HG03342 (cell line): ENCODE data around the gene TBX20.
"Not testable (repeated sequence)": the region's sequence is repeated elsewhere in the genome, so short reads cannot be mapped to it uniquely, and the experiment has no call there.

Source experiments
- ATAC-seq: cut with Tn5 transposase; IDR thresholded peaks from one replicate; pipeline ENCODE4 v1.9.1; 2021; ENCODE audit warnings: mild to moderate bottlenecking, moderate library complexity; ENCODE audit not compliant: unreplicated experiment

TBX20 gene

GRCh38 chr7:35255443-35256255 is 1.7 kb upstream of the TBX20 start:
- no peak for ATAC-seq

- no peak for ATAC-seq
Measured at GRCh38 chr7:35254496-35255442, 869 bp upstream of the TBX20 start.

GRCh38 chr7:35253460-35253709 is 515 bp downstream of the TBX20 start:
- no peak for ATAC-seq

- no peak for ATAC-seq
Measured at GRCh38 chr7:35252612-35253459, 1.1 kb downstream of the TBX20 start.

- ATAC-seq: no peak
Measured at GRCh38 chr7:35251606-35252310, 2.1 kb downstream of the TBX20 start.

- ATAC-seq: no peak
Measured at GRCh38 chr7:35250941-35251340, 3.0 kb downstream of the TBX20 start.

GRCh38 chr7:35250452-35250851 is 3.4 kb downstream of the TBX20 start:
- ATAC-seq: no peak

- ATAC-seq: no peak
Measured at GRCh38 chr7:35249537-35249907, 4.4 kb downstream of the TBX20 start.

GRCh38 chr7:35248576-35249536 is 5.0 kb downstream of the TBX20 start:
- no peak for ATAC-seq

- ATAC-seq: no peak
Measured at GRCh38 chr7:35246819-35247218, 7.1 kb downstream of the TBX20 start.

GRCh38 chr7:35241884-35242283 is 12.0 kb downstream of the TBX20 start:
- no peak for ATAC-seq

- ATAC-seq: no peak
Measured at GRCh38 chr7:35241436-35241835, 12.5 kb downstream of the TBX20 start.

GRCh38 chr7:35241008-35241407 is 12.9 kb downstream of the TBX20 start:
- ATAC-seq: not testable (repeated sequence)

- not testable (repeated sequence) for ATAC-seq
Measured at GRCh38 chr7:35238456-35238855, 15.4 kb downstream of the TBX20 start.

- no peak for ATAC-seq
Measured at GRCh38 chr7:35232994-35233393, 20.9 kb downstream of the TBX20 start.

GRCh38 chr7:35231221-35231620 is 22.7 kb downstream of the TBX20 start:
- not testable (repeated sequence) for ATAC-seq

GRCh38 chr7:35229116-35229780 is 24.7 kb downstream of the TBX20 start:
- ATAC-seq: not testable (repeated sequence)

- peak; percentile 67 for ATAC-seq
Measured at GRCh38 chr7:35228496-35229051, 25.3 kb downstream of the TBX20 start.

- not testable (repeated sequence) for ATAC-seq
Measured at GRCh38 chr7:35227438-35227837, 26.5 kb downstream of the TBX20 start.
